NCI-H2196 (cell line): Measurements from ENCODE around the gene PCGF1.
A peak's percentile ranks its signal among the peaks of the same experiment; 100 is the strongest.

ENCODE experiments used
- DNase-seq: peaks from one replicate; lab custom pipeline; 2025; ENCODE audit not compliant: unreplicated experiment; lab: John Stamatoyannopoulos, UW

Gene PCGF1

DNA sequence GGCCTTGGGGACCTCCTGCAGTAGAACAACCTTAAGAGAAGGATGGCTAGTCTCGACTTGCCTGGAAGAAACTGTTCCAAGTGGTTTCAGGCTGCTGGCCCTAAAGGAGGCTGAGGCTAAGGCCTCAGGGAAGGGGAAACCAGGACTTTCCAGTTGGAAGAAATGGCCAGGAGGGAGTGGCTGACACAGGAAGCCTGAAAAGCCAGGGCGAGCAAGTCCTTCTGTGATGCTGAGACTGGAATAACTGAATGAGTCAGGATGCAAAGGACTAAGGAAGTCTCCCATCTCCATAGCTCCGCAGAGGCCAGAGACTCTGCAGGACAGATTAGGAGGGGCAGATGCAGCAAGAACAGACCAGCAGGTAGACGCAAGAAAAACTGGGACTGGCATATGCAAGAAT is 29.6 kb upstream of the PCGF1 start:
- no peak for DNase-seq

DNA sequence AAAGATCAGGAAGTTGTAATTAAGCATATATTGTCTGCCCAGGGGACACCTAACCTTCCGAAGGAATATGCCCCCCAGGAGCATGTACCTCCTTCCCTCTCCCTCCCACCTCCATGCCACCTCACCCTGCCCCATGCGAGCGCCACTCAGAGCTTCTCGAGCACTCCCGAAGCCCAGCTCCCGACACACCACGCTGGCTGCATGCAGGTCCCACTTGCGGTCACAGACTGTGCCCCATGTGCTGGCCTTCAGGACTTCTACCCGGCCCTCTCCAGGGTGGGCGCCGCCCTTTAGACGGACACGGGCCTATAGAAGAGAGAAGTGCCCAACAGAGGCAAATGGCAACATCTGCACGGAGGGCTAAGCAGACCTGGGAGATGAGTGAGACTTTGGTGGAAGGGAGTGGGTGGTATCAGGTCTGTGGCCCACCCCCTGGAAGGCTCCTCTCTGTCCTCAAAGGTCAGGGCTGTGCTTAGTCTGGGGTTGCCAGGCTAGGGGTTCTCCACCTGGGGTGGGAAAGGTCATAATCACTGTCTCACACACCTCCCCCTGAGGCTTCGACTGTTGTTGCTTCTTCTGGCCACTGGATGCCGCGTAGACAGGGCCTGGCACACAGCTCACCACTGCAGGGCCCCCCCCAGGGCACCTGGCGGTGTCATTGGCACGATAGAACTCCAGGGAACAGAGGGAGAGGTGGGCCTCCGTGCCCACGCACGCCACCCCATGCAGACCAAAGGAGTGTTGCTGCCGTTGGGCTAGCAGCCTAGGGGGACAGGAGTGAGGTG is 28.9 kb upstream of the PCGF1 start:
- DNase-seq = no peak

DNA sequence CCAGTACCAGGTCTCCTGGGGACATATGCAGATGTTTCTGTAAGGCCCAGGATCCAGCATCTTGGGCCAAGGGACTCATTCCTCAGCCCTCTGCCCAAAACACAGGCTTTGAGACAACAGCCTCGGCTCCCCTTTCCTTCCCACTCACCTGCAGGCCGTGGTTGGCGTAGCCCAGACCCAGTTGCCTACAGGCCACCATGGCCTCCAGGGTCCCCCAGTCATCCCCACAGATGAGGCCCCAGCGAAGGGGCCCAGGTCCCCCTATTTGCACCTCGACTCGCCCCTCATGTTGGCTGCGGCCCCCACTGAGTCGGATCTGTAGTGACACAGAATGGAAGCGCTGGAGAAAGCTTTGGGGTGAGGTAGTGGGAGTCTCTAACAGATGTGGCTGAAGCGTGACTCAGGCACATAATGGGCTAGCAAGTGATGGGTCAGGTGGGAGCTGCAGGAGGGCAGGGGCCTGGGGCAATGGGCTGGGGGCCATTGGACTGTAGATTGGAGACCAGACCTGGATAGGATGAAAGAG is 28.0 kb upstream of the PCGF1 start:
- no peak for DNase-seq

DNA sequence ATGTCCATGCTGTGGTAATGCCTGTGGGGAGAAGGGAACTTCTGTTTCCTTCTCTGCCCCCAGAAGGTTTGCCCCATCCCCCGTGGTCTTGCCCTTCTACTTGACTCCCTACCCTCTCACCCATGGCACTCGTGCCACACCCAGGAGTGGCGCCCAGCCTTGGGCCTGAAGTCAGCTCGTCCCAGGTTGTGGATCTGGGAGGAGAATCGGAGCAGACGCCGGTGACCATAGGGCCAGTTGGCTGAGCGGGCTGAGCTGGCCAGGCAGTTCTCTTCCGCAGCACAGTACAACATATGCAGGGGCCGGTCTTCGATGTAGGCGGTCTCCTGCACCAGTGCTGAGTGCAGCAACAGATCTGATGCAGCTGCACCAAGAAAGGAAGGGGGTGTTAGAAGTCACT is 26.9 kb upstream of the PCGF1 start:
- DNase-seq = no peak

DNA sequence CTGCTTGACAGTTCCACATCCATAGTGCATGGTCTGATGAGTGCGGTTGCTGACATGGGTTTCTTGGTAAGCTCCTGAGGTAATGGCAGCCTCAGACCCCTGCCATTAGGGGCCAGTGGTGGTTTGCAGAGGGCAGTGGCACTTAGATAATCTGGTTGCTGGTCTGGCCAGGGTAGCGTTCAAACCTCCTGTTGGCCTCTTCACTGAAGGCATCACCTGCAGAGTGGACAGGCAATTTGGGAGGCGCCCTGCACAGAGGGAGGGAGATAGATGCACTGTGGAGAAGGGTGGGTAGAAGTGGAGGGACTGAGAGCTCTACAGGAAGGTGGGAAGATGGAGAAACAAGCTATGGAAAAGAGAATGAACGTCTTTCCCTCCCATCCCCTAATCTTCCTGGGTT is 26.0 kb upstream of the PCGF1 start:
- no peak for DNase-seq

DNA sequence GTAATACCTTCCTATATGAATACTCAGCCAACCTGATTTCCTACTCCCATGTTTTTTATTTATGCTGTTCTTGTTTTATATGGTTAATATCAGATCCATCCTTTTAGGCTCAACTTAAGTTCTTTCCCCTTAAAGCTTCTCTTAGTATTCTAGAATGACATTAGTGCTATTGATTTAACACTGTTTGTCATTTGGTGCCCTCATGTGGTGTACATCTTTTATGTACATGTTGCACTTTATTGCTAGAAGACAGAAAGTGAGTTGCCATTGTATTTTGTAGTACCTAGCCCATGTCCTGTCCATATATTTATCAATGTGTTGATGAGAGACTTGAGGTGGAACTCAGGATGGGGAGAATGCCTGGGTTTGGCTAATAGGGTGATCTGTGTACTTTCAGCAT is 24.7 kb upstream of the PCGF1 start:
- no peak for DNase-seq

DNA sequence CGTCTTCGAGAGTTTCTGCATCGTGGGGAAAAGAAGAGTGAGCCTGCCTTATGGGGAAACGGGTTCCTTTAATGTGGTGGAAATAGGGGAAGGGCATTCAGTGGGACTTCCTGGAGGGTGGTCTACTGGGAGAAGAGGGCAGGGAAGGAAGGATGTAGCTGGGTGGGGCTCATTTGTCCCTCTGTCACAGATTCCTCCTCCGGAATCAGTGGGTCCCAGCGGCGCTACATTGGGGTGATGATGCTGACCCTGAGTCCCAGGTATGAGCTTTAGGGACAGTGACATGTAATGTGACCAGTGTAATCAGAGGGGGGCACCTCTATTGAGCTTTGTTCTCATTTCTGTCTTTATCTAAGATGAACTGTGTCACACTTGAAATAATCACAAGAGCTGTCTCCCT is 24.2 kb upstream of the PCGF1 start:
- DNase-seq = no peak

DNA sequence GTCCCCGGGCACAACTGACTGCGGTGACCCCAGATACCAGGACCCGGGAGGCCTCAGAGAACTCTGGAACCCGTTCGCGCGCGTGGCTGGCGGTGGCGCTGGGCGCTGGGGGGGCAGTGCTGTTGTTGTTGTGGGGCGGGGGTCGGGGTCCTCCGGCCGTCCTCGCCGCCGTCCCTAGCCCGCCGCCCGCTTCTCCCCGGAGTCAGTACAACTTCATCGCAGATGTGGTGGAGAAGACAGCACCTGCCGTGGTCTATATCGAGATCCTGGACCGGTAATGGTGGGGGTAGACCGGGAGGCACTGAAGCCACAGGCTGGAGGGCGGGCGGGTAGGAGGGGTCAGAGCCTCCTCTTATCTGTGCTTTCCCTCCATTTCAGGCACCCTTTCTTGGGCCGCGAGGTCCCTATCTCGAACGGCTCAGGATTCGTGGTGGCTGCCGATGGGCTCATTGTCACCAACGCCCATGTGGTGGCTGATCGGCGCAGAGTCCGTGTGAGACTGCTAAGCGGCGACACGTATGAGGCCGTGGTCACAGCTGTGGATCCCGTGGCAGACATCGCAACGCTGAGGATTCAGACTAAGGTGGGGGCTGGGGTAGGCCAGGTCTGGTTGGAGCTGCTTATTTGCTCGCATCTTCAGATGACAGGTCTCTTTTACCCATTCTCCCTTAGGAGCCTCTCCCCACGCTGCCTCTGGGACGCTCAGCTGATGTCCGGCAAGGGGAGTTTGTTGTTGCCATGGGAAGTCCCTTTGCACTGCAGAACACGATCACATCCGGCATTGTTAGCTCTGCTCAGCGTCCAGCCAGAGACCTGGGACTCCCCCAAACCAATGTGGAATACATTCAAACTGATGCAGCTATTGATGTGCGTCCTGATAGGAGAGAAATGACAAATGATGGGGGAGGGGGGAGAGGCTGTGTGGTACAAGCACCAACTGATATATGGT is 23.0 kb upstream of the PCGF1 start:
- no peak for DNase-seq

DNA sequence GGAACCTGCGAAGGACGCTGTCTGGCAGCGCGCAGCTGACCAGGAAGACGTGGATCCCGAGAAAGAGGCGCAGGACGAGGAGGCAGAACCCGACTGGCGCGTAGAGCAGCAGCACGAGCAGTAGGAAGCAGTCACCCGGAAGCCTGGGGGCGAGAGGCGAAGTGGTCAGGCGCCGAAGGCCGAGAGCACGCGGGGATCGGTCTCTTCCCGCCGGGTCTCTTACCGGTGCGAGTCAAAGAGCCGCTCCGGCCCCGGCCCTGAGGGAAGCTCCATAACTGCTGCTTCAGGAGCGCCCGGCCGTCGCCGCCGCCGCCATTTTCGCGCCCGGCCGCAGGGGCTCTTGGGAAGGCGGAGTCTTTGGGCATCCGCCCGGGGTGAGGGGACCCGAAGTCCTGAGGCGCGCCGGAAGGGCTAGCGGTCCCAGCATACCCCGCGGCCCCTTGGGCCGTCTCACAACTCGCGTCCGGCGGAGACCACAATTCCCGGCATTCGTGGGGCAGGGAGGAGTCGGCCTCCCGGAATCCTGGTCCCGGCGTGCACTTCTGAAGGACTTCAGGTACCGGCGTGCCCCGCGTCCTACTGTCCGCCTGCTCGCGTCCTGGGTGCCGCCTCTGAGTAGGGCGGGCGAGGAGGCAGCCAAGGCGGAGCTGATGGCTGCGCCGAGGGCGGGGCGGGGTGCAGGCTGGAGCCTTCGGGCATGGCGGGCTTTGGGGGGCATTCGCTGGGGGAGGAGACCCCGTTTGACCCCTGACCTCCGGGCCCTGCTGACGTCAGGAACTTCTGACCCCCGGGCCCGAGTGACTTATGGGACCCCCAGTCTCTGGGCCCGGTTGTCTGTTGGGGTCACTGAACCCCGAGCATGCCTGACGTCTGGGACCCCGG is 22.1 kb upstream of the PCGF1 start, which contains the start of the genes AUP1 and HTRA2:
Gene AUP1 (minus strand): TSS at position 350 of the 882 bp plus-strand sequence. CDS start 77 bp downstream, at position 273.
Gene HTRA2 (plus strand): TSS at position 577 of the 882 bp plus-strand sequence. CDS start 74 bp downstream, at position 651.
- DNase-seq = peak; percentile 93

DNA sequence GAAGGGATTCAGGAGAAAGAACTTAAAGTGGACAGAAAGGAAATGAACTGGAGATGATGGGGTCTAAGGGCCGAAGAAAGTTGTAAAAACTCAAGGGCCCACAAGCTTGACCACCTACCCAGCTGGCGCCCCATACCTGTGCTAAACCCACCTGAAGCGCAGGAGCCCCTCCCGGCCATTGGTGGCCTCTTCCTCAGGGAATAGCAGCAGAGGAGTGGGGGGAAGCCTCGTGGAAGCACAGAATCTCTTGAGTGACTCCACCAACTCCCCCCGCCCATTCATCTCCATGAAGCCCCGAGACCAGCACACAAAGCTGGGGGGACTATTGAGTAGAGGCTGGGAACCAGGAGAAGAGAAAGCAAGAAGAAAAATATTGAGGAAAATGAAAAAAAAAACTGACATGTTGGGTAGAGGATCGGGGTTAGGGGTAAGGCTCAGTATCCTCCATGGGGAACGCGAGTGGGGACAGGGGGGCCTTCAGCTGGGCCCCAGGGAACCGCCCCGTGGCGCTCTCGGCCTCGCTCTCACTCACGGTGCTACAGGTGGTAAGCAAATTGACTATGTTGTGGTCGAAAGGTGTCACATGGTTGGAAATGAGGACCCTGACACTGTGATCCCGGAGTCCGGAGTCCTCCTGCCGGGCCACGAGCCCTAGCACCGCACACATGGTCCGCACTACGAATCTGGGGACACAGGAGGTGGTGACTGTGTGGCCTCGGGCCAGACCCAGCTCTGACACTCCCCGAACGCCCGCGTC is 21.3 kb upstream of the PCGF1 start:
- no peak for DNase-seq

DNA sequence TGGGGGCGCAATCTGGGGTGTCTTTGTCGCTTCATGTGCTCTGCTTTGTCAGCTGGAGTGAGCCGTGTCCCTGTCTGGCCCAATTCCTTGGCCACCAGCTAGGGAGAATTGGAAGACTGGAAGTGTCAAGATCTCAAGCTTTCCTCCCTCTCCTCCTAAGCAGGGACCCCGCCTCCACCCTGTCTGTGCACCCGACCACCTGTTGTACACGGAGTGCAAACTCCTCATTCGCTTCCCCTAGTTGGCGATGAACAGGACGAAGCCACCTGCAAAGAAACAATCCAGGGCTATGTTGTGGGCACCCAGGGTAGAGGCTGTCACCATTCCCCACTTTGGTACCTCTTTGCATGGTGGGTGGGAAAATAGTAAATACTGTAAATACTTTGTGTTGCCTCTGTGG is 20.2 kb upstream of the PCGF1 start:
- no peak for DNase-seq

DNA sequence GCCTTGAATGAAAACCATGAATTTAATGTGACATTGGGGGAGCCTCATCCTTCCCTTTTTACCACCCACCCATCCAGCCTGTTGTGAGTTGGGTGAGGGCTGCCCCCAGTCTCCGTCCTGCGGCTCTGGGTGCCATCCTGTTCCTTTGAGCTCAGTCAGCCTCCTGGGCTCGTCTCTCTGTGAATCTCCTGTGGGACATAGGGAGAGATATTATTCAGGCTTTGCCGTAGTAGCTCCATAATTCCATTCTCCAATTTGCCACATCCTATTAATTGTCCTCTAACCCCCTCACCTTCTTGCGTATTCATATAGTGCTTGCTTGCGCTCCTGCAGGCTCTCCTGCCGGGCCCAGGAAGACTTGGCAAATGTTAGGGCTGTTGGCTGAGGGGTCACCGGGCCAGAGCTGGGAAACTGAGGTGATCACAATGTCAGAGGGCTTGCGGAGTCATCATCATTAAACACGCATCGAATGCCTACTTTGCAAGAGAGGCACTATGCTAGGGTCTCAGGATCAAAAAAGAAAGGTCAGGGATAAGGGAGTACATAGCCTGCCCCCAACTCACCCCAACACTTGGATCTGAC is 19.2 kb upstream of the PCGF1 start:
- no peak for DNase-seq

DNA sequence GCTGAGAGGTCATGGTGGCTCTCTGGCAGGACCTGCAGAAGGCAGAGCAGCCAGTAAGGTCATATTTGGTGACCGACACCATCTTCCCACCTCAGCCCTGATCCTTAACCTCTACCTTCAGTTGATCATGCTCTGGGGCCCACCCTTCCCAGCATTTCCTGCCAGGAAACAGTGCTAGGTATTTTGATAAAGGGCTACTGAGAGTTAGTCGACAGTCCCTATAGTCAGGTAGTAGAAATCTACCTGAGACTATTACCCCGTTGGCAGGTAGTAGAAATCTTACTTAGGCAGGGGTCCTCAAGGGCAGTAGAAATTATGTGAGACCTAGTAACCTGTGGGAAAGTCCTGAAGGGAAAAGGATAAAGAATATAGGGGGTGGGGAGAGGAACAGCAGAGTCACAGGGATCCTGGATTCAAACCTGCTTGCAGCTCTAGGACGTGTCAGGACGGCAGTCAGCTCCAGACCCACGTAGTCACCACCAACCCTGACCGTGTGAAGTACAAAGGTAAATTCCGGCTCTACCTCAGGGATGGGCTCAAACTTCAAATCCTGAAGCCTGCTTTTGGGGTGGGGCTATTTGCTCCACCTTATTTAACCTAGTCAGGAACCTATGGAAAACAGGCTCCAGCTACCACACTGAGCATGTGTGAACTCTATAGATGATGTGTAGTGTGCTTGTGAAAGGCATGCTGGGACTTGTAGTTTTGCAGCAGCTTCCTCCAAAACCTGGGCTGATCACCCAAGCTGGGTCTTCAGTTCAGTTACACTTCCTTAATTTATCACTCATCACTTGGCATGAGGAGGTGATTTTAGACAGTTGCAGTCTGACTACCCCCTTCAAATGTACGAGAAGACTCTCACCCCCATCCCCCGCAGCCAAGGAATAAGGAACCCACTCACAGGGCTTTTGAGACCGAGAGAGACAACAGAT is 18.5 kb upstream of the PCGF1 start, which contains the start of gene DQX1:
Gene DQX1 (minus strand): TSS at position 515 of the 932 bp plus-strand sequence. CDS start 502 bp downstream, at position 13.
- DNase-seq = no peak

DNA sequence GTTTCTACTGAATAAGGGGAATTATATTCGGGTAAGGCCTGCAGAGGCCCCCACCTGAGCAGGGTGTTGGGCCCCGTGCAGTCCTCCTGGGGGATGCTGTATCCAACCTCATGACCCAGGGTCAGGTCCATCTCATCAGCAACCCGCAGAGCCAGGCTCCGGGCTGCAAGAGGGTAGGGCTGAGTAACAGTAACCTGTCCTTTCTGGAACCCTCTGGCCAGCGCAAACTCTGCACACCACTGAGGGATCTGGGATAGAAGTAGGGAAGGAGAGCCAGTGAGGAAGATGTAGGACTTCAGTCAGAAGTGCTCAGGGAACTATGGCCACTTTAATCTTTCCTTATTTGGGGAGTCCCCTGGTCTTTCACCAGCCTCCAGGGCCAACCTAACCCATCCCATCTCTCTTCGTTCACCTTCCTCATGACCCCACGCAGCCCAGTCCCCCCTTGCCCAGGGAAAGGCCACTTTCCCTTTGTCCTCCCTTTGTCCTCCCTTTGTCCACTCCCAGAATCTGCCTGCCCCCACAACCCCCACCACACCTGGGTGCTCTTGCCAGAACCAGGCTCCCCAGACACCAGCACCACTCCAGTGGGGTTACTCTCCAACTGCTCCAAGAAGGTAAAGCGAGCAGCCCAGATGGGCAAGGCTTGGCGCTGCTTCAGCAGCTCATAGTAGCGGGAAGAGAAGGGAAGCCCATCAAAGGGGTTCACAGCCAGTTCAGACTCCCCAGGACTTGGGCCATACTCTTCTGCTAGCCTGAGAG is 17.6 kb upstream of the PCGF1 start:
- DNase-seq = no peak

DNA sequence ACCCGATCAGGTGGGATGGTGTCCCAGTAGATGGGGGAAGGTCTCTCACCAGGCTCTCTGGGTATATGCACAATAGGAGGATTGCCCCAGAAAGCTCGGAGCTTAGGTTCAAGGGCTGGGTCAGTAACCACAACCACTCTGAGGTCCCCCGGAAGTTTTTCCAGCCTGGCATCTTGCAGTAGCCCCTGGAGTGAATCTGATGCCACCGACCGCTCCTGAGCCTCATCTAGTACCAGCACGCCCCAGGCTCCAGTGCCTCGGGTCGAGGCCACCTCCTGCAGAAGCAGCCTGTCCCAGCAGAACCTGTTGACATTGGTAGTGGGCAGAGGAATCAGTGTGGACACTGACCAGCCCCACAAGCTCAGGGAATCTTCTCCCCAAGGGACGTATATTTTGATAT is 16.5 kb upstream of the PCGF1 start:
- DNase-seq = no peak

DNA sequence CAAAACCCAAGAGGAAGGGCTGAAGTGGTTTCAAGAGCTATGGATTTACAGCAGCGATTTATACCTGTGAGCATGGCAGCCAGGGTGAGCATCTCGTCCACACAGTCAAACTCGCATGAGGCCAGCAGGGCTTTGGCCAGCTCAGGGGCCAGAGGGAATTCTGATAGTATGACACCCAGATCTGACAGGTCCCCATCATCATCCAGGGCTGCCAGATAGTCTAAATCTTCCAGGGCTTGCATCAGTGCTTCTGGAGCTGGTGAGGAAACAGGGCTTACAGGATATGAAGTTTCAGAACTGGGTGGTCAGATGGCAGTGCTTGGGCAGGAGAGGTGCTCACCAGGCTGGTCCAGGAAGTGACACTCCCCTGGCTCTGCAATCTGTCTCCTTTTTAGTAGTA is 15.0 kb upstream of the PCGF1 start:
- no peak for DNase-seq

DNA sequence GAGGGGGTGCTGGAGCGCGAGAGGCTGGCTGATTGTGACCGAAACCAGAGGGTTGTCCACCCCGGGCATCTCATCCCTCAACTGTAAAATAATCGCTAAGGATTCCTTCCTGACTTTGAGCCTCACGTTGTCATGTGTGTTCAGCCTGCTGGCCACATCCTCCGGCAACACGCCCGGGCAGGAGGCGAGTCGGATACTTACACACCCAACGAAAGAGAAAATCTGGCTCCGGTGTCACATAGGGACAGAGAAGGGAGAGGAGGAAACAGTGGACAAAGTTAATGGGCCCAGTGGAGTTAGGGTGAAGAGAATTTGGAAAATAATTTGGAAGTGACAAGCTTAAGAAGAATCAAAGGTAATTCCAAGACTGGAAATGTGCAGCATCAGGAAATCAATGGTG is 9.2 kb upstream of the PCGF1 start:
- DNase-seq = no peak
